Neutrophil (primary cell): Measurements from ENCODE around the gene ONECUT3.
"Not testable (repeated sequence)": the region's sequence is repeated elsewhere in the genome, so short reads cannot be mapped to it uniquely, and the experiment has no call there.

Source experiments
- H3K27ac ChIP-seq: fragments of 200-600 bp; sonication (generic); 2 replicates; pipeline ENCODE4 v1.5.1; 2016; ENCODE audit warnings: mild to moderate bottlenecking, moderate library complexity
- H3K27me3 ChIP-seq: fragments of 200-600 bp; sonication (generic); 2 replicates; pipeline ENCODE4 v1.6.0; 2016; ENCODE audit warnings: mild to moderate bottlenecking
- H3K36me3 ChIP-seq: fragments of 200-600 bp; sonication (generic); 2 replicates; pipeline ENCODE4 v1.5.1; 2017
- H3K4me1 ChIP-seq, 2 experiments: fragments of 200-600 bp in 1 of 2; sonication (generic) in 1 of 2; 1 replicate in 1 of 2; 2 replicates in 1 of 2; pipeline versions ENCODE4 v1.5.1 to v1.6.1; 2013 to 2016; ENCODE audit warnings: low read depth in 1 of 2, low read length in 1 of 2, mild to moderate bottlenecking in 1 of 2, moderate library complexity in 1 of 2; ENCODE audit not compliant: control insufficient read depth in 1 of 2, insufficient read depth in 1 of 2
- H3K4me3 ChIP-seq, 2 experiments: fragments of 200-600 bp in 1 of 2; sonication (generic) in 1 of 2; 1 replicate in 1 of 2; 2 replicates in 1 of 2; pipeline ENCODE4 v1.5.1; 2013 to 2016; ENCODE audit warnings: low read depth in 1 of 2, low read length in 1 of 2, mild to moderate bottlenecking in 1 of 2, moderate library complexity in 1 of 2
- H3K9me3 ChIP-seq: fragments of 200-600 bp; sonication (generic); 2 replicates; pipeline ENCODE4 v1.5.1; 2016
- TF ChIP-seq, protein P1 (sequence below): fragments of 200-600 bp; sonication (generic); IDR thresholded peaks from 2 replicates; pipeline ENCODE4 v1.5.1; 2016; ENCODE audit warnings: antibody characterized with exemption

ONECUT3 gene

DNA sequence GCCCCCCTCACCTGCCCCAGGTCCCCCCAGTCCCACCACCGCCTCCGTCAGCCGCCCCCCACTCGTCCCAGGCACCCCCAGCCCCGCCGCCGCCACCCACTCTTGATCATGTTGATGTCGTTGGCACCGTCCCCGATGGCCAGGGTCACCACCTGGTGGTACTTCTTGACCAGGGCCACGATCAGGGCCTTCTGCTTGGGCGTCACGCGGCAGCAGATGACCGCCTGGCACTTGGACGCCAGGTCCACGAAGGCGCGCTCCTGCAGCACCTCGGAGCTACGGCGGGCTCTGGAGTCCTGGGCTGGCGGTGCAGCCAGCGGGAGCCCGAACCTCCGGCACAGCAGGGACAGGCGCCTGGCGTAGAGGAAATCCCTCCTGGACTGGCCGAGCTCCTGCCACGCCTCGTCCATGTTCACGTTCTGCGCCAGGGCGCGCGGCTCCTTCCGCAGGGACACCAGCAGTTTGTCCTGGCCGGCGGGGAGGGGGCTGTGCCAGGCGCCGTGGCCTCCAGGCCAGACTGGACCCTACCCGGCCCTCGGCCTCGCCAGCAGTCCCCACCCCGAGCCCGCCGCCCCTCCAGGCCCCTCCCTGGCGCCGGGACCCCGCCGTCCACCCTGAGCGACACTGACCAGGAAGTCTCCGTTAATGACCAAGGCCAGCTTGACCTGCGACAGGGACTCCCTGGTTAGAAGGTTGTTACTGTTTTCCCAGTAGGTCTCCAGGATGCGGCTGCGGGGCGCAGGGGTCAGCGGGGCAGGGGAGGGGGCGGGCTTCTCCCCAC lies 36.1 kb downstream of the ONECUT3 start:
- TF ChIP-seq, protein P1, sequence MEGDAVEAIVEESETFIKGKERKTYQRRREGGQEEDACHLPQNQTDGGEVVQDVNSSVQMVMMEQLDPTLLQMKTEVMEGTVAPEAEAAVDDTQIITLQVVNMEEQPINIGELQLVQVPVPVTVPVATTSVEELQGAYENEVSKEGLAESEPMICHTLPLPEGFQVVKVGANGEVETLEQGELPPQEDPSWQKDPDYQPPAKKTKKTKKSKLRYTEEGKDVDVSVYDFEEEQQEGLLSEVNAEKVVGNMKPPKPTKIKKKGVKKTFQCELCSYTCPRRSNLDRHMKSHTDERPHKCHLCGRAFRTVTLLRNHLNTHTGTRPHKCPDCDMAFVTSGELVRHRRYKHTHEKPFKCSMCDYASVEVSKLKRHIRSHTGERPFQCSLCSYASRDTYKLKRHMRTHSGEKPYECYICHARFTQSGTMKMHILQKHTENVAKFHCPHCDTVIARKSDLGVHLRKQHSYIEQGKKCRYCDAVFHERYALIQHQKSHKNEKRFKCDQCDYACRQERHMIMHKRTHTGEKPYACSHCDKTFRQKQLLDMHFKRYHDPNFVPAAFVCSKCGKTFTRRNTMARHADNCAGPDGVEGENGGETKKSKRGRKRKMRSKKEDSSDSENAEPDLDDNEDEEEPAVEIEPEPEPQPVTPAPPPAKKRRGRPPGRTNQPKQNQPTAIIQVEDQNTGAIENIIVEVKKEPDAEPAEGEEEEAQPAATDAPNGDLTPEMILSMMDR: no peak
- H3K9me3 ChIP-seq: no peaks in the 10 kb centered on the region
- H3K27me3 ChIP-seq: peaks cover 78% of the 10 kb centered on the region

DNA sequence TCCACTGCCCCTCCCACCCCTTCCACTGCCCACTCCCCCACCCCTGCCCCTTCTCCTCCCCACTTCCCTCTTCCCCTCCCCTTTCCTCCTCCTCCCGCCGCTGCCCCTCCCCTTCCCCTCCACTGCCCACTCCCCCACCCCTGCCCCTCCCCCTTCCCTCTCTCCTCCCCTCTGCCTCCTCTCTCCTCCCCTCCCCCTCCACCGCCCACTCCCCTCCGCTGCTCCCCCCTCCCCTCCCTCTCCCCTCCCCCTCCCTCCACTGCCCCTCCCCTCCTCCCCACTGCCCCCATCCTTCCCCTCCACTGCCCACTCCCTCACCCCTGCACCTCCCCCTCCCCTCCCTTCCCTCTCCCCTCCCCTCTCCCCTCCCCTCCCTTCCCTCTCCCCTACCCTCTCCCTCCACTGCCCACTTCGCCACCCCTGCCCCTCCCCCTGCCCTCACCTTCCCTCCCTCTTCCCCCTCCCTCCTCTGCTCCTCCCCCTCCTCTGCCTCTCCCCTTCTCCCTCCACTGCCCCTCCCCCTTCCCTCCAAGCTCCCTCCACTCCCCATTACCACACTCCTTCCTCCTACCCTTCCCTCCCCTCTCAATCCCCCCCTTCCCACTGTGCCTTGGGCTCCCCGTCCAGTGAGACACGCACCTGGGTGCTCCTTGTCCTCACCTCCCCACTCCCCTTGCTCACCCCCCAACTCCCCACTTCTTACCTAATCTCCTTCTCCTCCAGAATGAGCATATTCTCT lies 36.9 kb downstream of the ONECUT3 start:
- TF ChIP-seq, protein P1: no peak
- no peaks in the 10 kb centered on the region for H3K4me1 ChIP-seq
- no peaks in the 10 kb centered on the region for H3K9me3 ChIP-seq
- no peak overlapping the region for H3K4me3 ChIP-seq
- H3K36me3 ChIP-seq: no peaks in the 10 kb centered on the region
- no peak overlapping the region for H3K27ac ChIP-seq
- H3K27me3 ChIP-seq: peaks cover 78% of the 10 kb centered on the region

More for the DNA sequence above, 36.1 kb downstream of the ONECUT3 start:
- no peaks in the 10 kb centered on the region for H3K4me1 ChIP-seq
- no peaks in the 10 kb centered on the region for H3K36me3 ChIP-seq
- H3K4me3 ChIP-seq: no peak overlapping the region
- H3K27ac ChIP-seq: no peak overlapping the region

DNA sequence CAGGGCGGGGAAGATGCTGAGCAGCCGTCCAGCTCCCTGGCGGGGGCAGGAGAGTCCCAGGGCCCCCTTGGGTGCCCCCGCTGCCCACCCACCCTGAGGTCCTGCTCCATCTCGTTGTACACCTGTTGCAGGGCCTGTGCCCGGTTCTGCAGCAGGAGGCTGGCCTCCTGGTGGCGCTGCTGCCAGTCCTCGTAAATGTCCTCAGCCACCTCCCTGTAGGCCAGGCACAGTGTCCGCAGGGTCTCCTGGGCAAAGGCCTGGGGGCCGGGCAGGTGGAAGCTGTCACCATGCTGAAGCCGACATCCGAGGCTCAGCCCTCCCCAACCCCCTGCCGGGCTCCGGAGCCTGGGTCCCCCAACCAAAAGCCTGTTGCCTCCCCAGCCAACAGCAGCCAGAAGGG lies 38.6 kb downstream of the ONECUT3 start:
- TF ChIP-seq, protein P1: no peak

DNA sequence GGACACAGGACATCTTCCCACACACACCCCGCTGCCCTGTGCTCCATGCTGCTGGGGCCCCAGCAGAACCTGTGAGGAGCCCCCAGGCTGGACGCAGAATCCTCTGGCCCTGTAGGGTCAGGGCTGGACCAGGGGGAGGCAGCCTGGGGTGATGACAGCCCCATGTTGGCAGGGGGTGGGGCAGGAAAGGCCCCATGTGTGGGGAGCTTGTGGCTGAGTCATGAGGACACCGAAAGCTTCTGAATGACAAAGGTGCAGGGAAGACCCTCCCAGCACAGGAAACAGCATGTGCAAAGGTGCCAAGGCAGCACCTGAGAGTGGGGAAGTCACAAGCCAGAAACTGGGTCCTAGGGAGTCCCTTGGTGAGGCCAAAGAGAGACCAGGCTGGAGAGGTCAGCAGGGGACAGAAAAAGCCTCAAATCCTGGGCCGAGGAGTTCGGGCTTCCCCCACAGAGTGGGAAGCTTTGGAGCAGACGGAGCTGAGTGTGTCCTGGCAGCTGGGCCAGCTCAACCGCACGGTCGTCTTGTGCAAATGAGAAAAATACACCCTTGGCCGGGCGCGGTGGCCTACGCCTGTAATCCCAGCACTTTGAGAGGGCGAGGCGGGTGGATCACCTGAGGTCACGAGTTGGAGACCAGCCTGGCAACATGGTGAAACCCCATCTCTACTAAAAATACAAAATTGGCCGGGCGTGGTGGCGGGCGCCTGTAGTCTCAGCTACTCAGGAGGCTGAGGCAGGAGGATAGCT lies 41.3 kb downstream of the ONECUT3 start:
- Histone ChIP-seq H3K27me3 (peaks cover 60% of the 10 kb centered on the region), H3K27ac (no peak overlapping the region), H3K36me3 (peaks cover 11% of the 10 kb centered on the region), H3K9me3 (no peaks in the 10 kb centered on the region), H3K4me1 (peaks cover 0 to 3% of the 10 kb centered on the region in 2 experiments), H3K4me3 (no peak overlapping the region)
- TF ChIP-seq, protein P1: no peak

More for the DNA sequence above, 38.6 kb downstream of the ONECUT3 start:
- peaks cover 0 to 3% of the 10 kb centered on the region in 2 experiments for H3K4me1 ChIP-seq
- no peaks in the 10 kb centered on the region for H3K36me3 ChIP-seq
- no peak overlapping the region for H3K27ac ChIP-seq
- peaks cover 80% of the 10 kb centered on the region for H3K27me3 ChIP-seq
- no peaks in the 10 kb centered on the region for H3K9me3 ChIP-seq
- H3K4me3 ChIP-seq: no peak overlapping the region

DNA sequence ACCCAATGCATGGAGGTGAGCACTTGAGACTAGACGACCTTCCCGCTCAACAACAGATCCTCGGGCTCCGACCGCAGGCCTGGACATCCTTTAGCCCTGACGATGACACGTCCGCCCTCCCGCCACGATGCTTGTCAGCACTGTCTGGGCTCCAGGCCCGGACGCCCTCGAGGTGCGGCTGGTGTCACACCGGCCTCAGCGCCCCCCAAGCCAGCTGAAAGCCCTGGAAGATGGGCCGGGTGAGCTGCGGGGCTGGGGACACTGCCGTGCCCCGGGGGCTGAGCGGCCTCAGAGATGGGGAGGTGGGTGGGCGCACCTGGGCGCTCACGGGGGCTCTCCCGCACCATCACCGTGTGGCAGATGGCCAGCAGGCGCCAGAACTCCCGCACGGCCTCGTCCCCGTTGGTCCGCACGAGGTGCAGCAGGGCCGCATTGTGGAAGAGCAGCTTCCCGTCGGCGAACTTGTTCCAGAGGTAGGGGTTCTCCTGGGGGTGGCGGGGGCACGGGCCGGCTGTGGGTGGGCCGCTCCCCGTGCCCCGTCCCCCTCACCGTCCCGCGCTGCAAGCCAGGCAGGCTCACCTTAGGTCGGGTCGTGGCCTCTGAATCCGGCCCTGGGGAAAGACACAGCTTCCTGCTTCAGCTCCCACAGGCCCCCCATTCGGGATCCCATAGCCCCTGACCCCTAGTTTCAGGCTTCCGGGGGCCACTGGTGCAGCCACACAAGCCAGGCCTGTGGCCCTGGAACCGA lies 43.3 kb downstream of the ONECUT3 start:
- H3K4me1 ChIP-seq: peaks cover 0 to 3% of the 10 kb centered on the region in 2 experiments
- H3K9me3 ChIP-seq: no peaks in the 10 kb centered on the region
- no peak overlapping the region for H3K4me3 ChIP-seq
- peaks cover 44% of the 10 kb centered on the region for H3K27me3 ChIP-seq
- H3K27ac ChIP-seq: no peak overlapping the region
- peaks cover 25% of the 10 kb centered on the region for H3K36me3 ChIP-seq
- TF ChIP-seq, protein P1: no peak

DNA sequence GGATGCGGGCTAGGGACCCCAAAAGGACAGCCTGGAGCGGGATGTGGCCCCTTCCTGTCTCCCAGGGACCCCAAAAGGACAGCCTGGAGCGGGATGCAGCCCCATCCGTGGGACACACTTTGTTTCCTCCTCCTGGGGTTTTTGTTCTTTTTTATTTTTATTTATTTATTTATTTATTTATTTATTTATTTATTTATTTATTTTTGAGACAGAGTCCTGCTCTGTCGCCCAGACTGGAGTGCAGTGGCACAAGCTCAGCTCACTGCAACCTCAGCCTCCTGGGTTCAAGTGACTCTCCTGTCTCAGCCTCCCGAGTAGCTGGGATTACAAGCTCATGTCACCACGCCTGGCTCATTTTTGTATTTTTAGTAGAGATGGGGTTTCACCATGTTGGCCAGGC lies 44.0 kb downstream of the ONECUT3 start:
- Histone ChIP-seq H3K27me3 (peaks cover 40% of the 10 kb centered on the region), H3K36me3 (peaks cover 25% of the 10 kb centered on the region)
- H3K4me3 ChIP-seq, H3K9me3 ChIP-seq, H3K27ac ChIP-seq, H3K4me1 ChIP-seq: not testable (repeated sequence)
